T-helper 9 cell (primary cell): ENCODE data around the gene PEPD.

Experiments
- DNase-seq: peaks from one replicate; pipeline ENCODE4 v3.0.0-alpha.2; 2020

PEPD gene

DNA sequence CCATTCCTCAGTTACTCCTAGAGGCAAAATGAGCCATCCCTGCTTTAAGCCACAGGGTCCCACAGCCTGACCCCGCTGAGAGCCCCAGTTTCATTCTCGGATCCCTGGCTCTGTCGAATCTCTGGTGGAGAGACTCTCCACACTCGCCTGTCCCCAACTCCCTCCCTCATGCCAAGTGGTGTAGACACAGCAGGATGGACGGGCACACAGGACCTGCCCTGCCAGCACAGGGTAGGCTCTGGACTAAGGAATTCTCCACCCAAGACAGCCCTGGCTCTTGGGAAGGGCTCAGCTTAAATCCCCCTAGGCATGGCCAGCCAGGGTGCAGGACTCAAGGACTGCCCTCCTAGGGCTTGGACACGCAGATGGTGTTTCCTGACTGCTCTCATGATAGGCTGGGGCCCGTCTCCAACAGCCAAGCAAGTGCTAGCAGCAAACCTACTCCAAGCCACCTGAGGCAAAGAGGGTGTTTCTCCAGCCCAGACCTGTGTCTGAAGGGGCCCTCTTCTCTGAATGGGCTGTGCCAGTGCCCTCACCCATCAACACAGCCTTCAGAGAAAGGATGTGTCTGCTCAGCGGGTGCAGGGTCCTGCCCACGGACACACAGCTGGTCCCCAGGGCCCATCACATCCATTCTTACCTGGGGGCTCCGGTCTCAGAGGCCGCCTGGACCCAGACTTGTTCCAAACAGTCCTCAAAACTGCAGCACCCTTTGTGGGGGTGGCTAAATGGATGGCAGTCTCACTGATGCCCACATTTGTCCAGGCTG, 65.3 kb downstream of the PEPD start:
- no peak for DNase-seq

- DNase-seq: no peak
Observed at GRCh38 chr19:33453265-33453664, 68.3 kb downstream of the PEPD start.

GRCh38 chr19:33450689-33451088, 70.9 kb downstream of the PEPD start:
- no peak for DNase-seq

GRCh38 chr19:33449799-33450198, 71.8 kb downstream of the PEPD start:
- no peak for DNase-seq

DNA sequence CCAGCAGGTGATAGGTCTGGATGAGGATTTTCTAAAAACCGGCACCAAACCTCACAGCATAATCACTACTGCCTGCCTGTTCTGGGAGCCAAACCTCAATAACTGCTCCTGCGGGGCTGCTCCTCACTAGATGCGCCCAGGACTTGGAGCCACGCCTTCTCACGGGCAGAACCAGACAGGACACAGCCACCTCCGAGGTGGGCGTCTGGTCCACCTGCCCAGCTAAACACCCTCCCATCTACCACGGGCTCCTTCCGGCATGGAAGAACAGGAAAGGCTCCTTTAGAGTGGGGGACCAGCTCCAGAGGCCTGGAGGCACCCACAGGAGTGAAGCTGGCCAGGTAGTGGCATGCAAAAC, 73.5 kb downstream of the PEPD start:
- no peak for DNase-seq

DNA sequence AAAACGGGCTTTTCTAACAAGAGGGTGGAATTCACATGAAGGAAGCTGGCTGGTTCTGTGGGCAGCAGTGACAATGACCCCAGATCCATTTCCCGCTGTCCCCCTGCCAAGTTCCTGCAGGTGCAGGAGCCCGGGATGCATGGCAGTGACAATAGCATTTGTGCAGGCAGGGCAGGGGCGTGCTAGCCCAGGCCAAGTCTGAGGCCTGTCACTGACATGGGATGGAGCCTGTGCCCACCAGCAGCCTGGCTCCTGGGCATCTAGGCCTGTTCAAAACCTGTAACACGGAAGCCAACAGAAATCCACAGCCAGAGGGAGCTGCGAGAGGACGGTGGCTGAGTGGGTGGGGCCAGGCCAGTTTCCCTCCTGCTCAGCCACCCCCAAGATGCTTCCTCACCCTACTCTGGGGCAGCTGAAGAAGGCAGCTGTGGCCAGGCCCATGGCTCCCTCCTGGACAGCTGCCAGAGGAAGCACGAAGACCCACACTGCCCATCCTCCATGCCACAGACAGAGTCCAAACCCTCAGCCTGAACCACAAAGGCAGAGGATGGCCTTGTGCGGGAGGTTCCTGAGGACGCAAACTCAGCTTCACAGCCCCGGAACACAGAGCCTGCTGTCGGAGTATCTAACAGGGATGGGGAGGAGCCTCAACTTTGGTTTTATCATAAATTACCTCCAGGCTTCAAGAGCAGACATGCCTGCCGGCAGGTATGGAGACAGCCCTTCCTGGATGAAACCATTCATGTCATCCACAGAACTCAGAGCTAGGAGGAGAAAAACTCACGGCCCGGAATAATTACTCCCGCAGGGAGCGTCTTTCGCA, 74.0 kb downstream of the PEPD start:
- no peak for DNase-seq

GRCh38 chr19:33446330-33447293, 75.0 kb downstream of the PEPD start:
- no peak for DNase-seq

DNA sequence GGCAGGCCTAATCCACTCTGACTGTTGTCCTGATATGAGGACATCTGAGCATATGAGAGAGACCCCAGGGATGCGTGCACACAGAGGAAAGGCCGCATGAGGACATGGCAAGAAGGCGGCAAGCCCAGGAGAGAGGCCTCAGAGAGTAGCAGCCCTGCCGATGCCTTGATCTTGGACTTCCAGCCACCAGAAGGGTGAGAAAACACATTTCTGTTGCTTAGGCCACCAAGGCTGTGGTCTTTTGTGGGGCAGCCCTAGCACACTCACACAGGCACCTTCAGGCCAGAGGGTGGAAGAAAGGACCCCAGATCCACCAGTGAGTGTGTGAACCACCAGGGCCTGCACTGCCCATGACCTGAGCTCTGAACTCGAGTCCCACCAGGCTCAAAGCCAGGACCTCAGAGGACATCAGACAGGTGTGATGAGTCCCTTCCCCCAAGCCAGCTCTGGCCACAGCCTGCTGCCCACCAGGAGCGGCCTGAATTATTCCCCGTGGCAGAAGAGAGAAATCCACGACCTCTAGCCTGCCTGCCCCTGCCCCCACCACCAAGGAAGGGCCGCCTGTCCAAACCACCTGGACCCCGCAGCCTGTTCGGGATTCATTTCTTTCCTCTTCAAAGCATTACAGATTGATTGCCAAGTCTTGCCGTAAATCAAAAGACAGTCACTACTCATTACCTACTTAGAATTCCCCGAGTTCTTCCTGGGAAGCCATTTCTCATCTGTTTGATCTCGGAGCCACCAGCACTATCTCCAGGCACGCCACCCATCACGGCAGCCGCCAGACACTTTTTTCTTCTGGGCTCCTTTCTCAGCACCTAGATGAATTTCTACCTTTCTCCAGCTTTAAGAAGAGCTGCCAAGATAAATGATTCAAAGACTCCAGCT, 75.9 kb downstream of the PEPD start:
- DNase-seq: no peak

DNA sequence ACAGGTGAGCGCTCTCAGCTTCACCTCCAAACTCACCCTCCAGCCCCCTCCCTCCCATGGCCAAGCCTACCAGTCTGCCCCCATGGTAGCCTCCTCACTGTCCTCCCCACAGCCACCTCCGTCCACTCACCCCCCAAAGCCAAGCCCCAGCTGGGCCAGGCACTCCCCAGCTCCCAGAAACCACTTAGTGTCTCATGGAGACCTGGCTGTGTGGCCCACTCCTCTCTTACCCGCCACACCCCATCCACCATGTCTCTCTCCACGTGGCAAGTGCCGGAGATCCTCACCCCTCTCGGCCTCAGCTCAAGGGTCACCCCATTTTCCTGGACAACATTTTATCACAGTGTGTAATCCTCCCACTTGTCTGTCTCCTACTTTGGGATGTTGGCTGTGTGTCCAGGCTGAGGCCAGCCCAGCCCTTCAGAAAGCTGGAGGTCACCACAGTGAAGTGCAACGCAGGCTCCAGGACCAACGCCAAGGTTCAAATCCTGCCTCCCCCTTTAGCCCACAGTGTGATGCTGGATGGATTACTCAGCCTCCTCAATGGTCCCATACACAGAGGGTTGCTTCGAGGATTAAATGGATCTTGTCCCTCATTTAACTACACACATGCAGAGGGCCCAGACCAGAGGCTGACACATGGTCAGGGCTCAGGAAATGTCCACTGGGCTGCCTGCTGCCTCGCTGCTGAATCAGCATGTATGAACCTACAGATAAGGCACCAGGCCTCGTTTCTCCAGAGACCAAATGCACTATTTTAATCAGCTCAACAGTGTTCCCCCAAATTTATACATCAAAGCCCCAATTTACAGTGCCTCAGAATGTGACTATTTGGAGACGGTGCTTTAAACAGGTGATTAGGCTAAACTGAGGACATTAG, 76.8 kb downstream of the PEPD start:
- DNase-seq: no peak

DNA sequence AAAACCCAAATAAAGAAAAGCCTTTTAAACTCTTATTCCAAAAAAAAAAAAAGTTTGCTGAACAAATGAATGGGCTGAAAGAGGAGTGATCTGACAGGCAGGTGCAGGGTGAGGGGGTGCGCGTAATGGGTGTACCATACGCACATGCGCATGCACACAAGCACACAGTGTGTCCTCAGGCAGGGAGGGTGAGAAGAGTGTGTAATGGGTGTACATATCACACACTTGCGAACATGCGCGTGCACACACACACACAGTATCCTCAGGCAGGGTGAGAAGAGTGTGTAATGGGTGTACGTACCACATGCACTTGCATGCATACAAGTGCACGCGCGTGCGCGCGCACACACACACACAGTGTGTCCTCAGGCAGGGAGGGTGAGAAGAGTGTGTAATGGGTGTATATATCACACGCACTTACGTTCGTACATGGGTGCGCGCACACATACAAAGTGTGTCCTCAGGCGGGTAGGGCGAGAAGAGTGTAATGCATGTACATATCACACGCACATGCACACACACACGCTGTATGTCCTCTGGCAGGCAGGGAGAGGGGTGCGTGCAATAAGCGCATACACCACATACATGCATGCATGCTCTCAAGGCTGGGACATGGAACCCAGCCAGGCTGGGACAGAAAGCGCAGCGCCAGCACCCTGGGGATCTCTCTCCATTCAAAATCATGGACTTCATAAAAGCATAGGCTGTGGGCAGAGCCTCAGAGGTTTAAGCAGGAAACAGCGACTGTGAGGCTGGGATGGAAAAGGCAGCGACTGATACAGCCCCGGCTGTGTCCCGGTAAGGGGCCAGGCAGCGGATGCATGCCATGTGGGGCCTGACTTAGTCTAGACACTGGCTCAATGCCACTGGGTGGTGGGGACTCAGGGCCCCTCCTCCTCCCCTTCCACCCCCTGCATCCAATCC, 77.7 kb downstream of the PEPD start:
- no peak for DNase-seq

DNA sequence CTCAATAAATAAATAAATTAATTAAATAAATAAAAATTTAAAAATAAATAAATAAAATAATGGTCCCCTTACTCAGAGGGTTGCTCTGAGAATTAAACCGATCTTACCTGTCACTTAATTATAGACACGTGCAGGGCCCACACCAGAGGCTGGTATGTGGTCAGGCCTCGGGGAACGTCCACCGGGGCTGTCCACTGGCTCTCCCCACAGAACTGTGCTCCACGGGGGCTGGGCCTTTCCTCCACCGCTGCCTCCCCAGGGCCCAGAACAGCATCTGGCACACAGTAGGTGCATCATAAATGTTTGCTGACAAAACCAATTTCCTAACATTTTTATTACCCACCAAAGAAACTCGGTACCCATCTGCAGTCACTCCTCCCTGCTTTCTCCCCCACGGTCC, 78.9 kb downstream of the PEPD start:
- DNase-seq: no peak

- DNase-seq: no peak
Observed at GRCh38 chr19:33441828-33442227, 79.8 kb downstream of the PEPD start.

- no peak for DNase-seq
Observed at GRCh38 chr19:33441277-33441699, 80.3 kb downstream of the PEPD start.

DNA sequence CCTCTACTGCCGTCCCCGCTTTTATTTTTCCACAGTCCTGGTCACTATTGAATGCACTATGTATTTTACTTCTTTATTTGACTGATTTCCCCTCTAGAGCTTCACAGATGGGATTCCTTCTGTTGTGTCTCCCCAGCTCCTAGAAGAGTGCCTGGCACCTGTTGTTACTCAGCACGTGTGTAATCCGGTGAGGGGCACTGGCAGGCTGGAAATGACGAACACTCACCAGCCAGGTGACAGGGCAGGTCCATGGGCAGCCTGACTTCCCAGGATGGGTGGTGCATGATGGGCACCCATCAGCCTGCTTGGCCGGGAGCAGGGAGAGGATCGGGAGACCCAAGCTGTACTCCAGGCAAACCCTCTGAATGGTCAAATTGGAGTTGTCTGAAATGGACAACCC, 80.9 kb downstream of the PEPD start:
- no peak for DNase-seq

DNA sequence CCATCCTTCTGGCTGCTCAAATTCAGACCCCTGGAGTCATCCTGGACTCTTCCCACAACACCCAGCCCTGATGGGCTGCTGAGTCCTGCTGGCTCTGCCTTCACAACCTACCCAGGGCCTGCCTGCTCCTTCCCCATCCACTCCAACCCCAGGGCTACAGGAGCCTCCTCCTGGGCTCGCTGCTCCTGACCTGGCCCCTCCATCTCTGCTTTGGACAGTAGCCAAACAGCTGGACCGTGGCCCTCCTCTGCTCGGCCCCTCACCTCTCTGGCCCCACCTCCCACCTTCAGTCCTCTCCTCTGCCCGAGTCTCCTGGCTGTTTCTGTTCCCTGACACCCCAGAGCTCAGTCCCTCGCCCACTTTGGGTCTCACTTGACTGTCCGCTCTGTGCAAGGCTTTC, 81.3 kb downstream of the PEPD start:
- DNase-seq: no peak

GRCh38 chr19:33438987-33439781, 82.4 kb downstream of the PEPD start:
- no peak for DNase-seq

DNA sequence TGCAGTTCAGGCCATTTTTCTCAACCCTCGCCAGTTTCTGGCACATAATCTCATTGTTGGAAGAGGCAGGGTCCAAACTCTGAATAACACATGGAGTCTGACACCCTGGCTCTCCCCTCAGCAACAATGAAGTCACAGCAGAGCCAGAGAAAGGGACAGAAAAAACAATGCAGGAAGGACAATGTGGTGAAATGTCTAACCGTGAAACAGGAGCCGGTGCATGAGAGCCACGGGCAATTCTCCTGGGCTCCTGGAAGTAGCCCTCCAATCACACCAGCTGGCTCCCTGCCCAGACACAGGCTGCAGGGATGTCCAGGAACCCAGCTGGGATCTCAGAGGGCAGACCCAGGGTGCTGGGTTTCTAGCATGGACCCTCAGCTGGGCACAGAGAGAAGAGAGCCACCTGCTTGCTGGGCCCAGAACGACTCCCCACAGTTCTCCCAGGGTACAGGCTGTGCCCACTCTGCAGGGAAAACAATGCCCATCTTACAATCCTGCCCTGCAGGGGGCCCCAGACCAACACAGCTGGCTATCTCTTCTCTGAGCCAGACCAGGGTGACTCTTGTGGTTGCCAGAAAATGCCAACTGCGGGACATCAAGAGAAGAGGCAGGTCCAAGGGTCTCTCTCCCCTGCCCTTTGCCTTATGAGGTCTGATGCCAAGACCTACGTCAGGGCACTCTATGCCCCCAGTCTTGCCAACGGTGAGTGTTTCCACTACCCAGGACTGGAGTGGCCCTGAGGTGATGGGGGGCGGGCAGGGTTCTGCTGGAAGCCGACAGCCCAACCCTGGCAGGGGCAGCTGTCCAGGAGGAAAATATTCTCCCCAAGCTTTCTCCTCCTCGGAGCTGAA, 83.5 kb downstream of the PEPD start:
- no peak for DNase-seq

GRCh38 chr19:33437393-33437820, 84.2 kb downstream of the PEPD start:
- DNase-seq: no peak
